ENCODE measurements around the gene SPNS1.
"Not testable (repeated sequence)": the region's sequence is repeated elsewhere in the genome, so short reads cannot be mapped to it uniquely, and the experiment has no call there.

Gene SPNS1

DNA sequence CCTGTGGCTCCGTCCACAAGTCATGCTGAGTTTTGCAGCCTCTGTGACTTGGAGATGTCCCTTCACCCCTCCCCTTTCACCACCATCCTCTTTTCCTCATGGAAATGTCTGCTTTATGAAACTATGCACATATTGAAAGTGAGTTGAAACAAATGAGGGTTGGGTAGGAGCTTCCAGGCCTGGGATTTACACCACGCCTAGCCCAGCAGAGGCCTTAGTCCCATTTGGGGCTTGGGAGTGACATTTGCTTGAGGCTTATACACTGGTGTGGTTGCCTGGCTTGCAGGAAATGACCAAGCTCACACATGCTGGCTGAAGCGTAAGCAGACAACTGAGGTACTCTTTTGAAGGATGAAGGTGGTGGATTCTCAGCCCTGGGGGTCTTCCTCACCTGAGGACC lies 10.5 kb upstream of the SPNS1 start:
- H3K4me1 ChIP-seq (ENCODE audit: control insufficient read depth, insufficient read depth, low read length): no peaks in the 10 kb centered on the region
- no peaks in the 10 kb centered on the region for H3K27me3 ChIP-seq (ENCODE audit: control insufficient read depth, insufficient read depth, low read length)
- H3K36me3 ChIP-seq (ENCODE audit: control insufficient read depth, insufficient read depth, low read length): peaks cover 32% of the 10 kb centered on the region
- H3K9ac ChIP-seq (ENCODE audit: low read depth, low read length): no peak overlapping the region
- no peak overlapping the region for H3K4me3 ChIP-seq (ENCODE audit: low read depth, low read length)
- no peaks in the 10 kb centered on the region for H3K9me3 ChIP-seq (ENCODE audit: control insufficient read depth, insufficient read depth, low read length)

GRCh38 chr16:28964496-28964895 lies 10.1 kb upstream of the SPNS1 start:
- Histone ChIP-seq H3K36me3 (ENCODE audit: control insufficient read depth, insufficient read depth, low read length) (peaks cover 30% of the 10 kb centered on the region), H3K4me3 (ENCODE audit: low read depth, low read length) (no peak overlapping the region), H3K9me3 (ENCODE audit: control insufficient read depth, insufficient read depth, low read length) (no peaks in the 10 kb centered on the region), H3K9ac (ENCODE audit: low read depth, low read length) (no peak overlapping the region), H3K27me3 (ENCODE audit: control insufficient read depth, insufficient read depth, low read length) (no peaks in the 10 kb centered on the region), H3K4me1 (ENCODE audit: control insufficient read depth, insufficient read depth, low read length) (no peaks in the 10 kb centered on the region)

GRCh38 chr16:28967156-28967555 lies 7.4 kb upstream of the SPNS1 start:
- no peaks in the 10 kb centered on the region for H3K4me1 ChIP-seq (ENCODE audit: control insufficient read depth, insufficient read depth, low read length)
- H3K36me3 ChIP-seq (ENCODE audit: control insufficient read depth, insufficient read depth, low read length): peaks cover 25% of the 10 kb centered on the region
- H3K9ac ChIP-seq (ENCODE audit: low read depth, low read length): no peak overlapping the region
- no peak overlapping the region for H3K4me3 ChIP-seq (ENCODE audit: low read depth, low read length)
- H3K9me3 ChIP-seq (ENCODE audit: control insufficient read depth, insufficient read depth, low read length): no peaks in the 10 kb centered on the region
- no peaks in the 10 kb centered on the region for H3K27me3 ChIP-seq (ENCODE audit: control insufficient read depth, insufficient read depth, low read length)

- not testable (repeated sequence) for H3K4me3 ChIP-seq (ENCODE audit: low read depth, low read length); H3K27me3 ChIP-seq (ENCODE audit: control insufficient read depth, insufficient read depth, low read length); H3K36me3 ChIP-seq (ENCODE audit: control insufficient read depth, insufficient read depth, low read length); H3K9ac ChIP-seq (ENCODE audit: low read depth, low read length); H3K4me1 ChIP-seq (ENCODE audit: control insufficient read depth, insufficient read depth, low read length); H3K9me3 ChIP-seq (ENCODE audit: control insufficient read depth, insufficient read depth, low read length)
These were observed 4.9 kb upstream of the SPNS1 start for GRCh38 chr16:28969696-28970095.

DNA sequence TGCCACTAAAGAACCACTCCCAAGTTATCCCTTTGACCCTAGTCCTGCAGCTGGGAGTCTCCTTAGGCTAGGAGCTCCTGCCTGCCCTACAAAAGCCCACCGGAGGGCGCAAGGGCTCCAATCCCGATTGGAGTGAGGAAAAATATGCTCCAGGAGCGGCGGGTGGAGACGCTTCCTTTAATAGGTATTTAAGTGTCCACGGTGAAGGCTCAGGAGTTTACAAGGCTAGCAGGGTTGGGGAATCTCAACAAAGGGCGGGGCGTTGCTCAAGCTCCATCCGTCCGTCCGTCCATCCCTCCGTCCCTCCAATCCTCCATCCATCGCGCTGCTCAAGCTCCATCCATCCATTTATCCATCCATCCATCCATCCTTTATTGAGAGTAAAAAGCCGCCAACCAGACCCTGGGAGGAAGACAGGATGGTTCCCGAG lies 556 bp upstream of the SPNS1 start:
- Histone ChIP-seq H3K27me3 (ENCODE audit: control insufficient read depth, insufficient read depth, low read length) (no peaks in the 10 kb centered on the region), H3K4me1 (ENCODE audit: control insufficient read depth, insufficient read depth, low read length) (peaks cover 4% of the 10 kb centered on the region), H3K9me3 (ENCODE audit: control insufficient read depth, insufficient read depth, low read length) (no peaks in the 10 kb centered on the region), H3K4me3 (ENCODE audit: low read depth, low read length) (peak overlapping the region; percentile 95), H3K36me3 (ENCODE audit: control insufficient read depth, insufficient read depth, low read length) (no peaks in the 10 kb centered on the region), H3K9ac (ENCODE audit: low read depth, low read length) (peak overlapping the region; percentile 54)

DNA sequence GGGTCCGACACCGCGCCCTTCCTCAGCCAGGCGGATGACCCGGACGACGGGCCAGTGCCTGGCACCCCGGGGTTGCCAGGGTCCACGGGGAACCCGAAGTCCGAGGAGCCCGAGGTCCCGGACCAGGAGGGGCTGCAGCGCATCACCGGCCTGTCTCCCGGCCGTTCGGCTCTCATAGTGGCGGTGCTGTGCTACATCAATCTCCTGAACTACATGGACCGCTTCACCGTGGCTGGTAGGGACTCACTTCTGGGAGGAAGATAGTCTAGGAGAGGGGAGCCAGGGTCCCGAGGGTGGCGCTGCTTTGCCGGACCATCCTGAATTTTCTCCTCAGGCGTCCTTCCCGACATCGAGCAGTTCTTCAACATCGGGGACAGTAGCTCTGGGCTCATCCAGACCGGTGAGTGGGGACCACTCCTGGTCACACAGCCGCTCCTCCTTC lies 601 bp downstream of the SPNS1 start:
- peaks cover 4% of the 10 kb centered on the region for H3K4me1 ChIP-seq (ENCODE audit: control insufficient read depth, insufficient read depth, low read length)
- peak overlapping the region; percentile 76 for H3K9ac ChIP-seq (ENCODE audit: low read depth, low read length)
- no peaks in the 10 kb centered on the region for H3K27me3 ChIP-seq (ENCODE audit: control insufficient read depth, insufficient read depth, low read length)
- no peaks in the 10 kb centered on the region for H3K36me3 ChIP-seq (ENCODE audit: control insufficient read depth, insufficient read depth, low read length)
- peak overlapping the region; percentile 95 for H3K4me3 ChIP-seq (ENCODE audit: low read depth, low read length)
- H3K9me3 ChIP-seq (ENCODE audit: control insufficient read depth, insufficient read depth, low read length): no peaks in the 10 kb centered on the region

DNA sequence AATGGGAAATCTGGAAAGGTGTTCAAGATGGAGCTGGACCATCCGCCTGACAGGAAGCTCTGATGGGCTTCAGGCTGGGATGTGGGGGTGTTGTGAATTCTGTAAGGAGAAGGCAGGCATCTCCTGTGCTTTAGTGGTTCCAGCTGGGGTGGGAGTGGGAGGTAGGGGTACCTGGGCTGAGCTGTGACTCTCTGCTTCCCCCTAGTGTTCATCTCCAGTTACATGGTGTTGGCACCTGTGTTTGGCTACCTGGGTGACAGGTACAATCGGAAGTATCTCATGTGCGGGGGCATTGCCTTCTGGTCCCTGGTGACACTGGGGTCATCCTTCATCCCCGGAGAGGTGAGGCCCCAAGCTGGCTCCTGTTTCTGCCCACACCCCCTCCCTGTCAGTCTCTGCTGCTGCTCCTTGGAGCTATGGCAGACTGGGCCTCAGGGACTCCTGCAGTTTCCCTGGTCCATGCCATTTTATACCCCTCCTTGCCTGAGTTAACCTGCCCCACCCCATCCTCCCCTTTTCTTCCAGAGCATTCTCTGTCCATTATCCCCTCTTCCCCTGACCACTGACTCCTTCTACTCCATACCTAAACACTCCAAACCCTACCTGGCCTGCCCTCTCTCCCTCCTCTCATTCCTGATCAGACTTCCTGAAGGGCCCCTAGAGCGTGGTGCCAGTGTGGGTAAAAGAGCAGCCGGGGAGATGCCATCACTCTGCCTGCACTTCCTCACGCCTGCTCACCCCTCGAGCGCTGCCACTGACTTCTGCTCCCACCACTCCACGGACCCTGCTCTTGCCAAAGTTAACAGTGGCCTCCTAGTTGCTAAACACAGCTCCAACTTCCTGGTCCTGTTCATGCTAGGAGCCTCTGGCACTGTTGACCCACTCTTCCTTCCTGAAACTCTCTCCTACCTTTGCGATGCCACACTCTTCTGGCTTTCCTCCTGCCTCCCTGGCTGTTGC lies 3.4 kb downstream of the SPNS1 start:
- peaks cover 14% of the 10 kb centered on the region for H3K36me3 ChIP-seq (ENCODE audit: control insufficient read depth, insufficient read depth, low read length)
- peaks cover 4% of the 10 kb centered on the region for H3K4me1 ChIP-seq (ENCODE audit: control insufficient read depth, insufficient read depth, low read length)

DNA sequence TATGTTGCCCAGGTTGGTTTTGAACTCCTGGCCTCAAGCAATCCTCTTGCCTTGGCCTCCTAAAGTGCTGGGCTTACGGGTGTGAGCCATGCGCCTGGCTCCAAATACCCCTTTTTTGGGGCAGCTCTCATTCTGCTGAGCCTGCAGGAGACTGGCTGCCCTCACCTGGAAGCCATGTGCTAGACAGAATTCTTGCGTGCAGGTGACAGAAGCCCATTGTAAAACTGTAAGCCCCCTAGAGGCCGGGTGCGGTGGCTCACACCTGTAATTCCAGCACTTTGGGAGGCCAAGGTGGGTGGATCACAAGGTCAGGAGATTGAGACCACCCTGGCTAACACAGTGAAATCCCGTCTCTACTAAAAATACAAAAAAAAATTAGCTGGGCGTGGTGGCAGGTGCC lies 5.8 kb downstream of the SPNS1 start:
- H3K27me3 ChIP-seq (ENCODE audit: control insufficient read depth, insufficient read depth, low read length); H3K4me3 ChIP-seq (ENCODE audit: low read depth, low read length); H3K9ac ChIP-seq (ENCODE audit: low read depth, low read length); H3K9me3 ChIP-seq (ENCODE audit: control insufficient read depth, insufficient read depth, low read length); H3K4me1 ChIP-seq (ENCODE audit: control insufficient read depth, insufficient read depth, low read length): not testable (repeated sequence)
- peaks cover 25% of the 10 kb centered on the region for H3K36me3 ChIP-seq (ENCODE audit: control insufficient read depth, insufficient read depth, low read length)

More for the DNA sequence above, 3.4 kb downstream of the SPNS1 start:
- H3K9ac ChIP-seq (ENCODE audit: low read depth, low read length): no peak overlapping the region
- no peaks in the 10 kb centered on the region for H3K9me3 ChIP-seq (ENCODE audit: control insufficient read depth, insufficient read depth, low read length)
- H3K27me3 ChIP-seq (ENCODE audit: control insufficient read depth, insufficient read depth, low read length): no peaks in the 10 kb centered on the region
- H3K4me3 ChIP-seq (ENCODE audit: low read depth, low read length): no peak overlapping the region

- H3K9ac ChIP-seq (ENCODE audit: low read depth, low read length): no peak overlapping the region
- peaks cover 25% of the 10 kb centered on the region for H3K36me3 ChIP-seq (ENCODE audit: control insufficient read depth, insufficient read depth, low read length)
- no peaks in the 10 kb centered on the region for H3K4me1 ChIP-seq (ENCODE audit: control insufficient read depth, insufficient read depth, low read length)
These were observed 6.4 kb downstream of the SPNS1 start for GRCh38 chr16:28980929-28981328.

DNA sequence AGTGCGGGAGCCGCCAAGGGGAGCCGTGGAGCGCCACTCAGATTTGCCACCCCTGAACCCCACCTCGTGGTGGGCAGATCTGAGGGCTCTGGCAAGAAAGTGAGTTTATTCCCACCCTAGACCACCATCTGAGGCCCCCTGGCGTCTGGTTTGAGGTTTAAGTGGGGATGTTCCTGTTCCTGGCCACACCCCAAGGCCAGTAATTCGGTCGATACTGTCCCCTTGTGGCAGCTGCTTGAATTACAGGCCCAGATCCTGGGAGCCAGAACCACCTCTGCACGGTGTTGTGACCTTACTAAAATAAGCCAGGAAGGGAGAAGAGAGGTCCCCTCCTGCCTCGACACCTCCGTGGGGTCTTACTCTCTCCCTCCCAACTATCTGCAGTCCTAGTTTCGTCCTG lies 6.9 kb downstream of the SPNS1 start:
- H3K9me3 ChIP-seq (ENCODE audit: control insufficient read depth, insufficient read depth, low read length): no peaks in the 10 kb centered on the region
- no peak overlapping the region for H3K9ac ChIP-seq (ENCODE audit: low read depth, low read length)
- no peak overlapping the region for H3K4me3 ChIP-seq (ENCODE audit: low read depth, low read length)
- no peaks in the 10 kb centered on the region for H3K4me1 ChIP-seq (ENCODE audit: control insufficient read depth, insufficient read depth, low read length)
- H3K36me3 ChIP-seq (ENCODE audit: control insufficient read depth, insufficient read depth, low read length): peaks cover 27% of the 10 kb centered on the region
- H3K27me3 ChIP-seq (ENCODE audit: control insufficient read depth, insufficient read depth, low read length): no peaks in the 10 kb centered on the region

More at GRCh38 chr16:28980929-28981328, 6.4 kb downstream of the SPNS1 start:
- Histone ChIP-seq H3K27me3 (ENCODE audit: control insufficient read depth, insufficient read depth, low read length) (no peaks in the 10 kb centered on the region), H3K9me3 (ENCODE audit: control insufficient read depth, insufficient read depth, low read length) (no peaks in the 10 kb centered on the region), H3K4me3 (ENCODE audit: low read depth, low read length) (no peak overlapping the region)

GRCh38 chr16:28982418-28982817 lies 7.8 kb downstream of the SPNS1 start:
- Histone ChIP-seq H3K9me3 (ENCODE audit: control insufficient read depth, insufficient read depth, low read length) (no peaks in the 10 kb centered on the region), H3K36me3 (ENCODE audit: control insufficient read depth, insufficient read depth, low read length) (peaks cover 32% of the 10 kb centered on the region), H3K4me3 (ENCODE audit: low read depth, low read length) (no peak overlapping the region), H3K4me1 (ENCODE audit: control insufficient read depth, insufficient read depth, low read length) (no peaks in the 10 kb centered on the region), H3K9ac (ENCODE audit: low read depth, low read length) (no peak overlapping the region), H3K27me3 (ENCODE audit: control insufficient read depth, insufficient read depth, low read length) (no peaks in the 10 kb centered on the region)

- no peak overlapping the region for H3K9ac ChIP-seq (ENCODE audit: low read depth, low read length)
- H3K9me3 ChIP-seq (ENCODE audit: control insufficient read depth, insufficient read depth, low read length): no peaks in the 10 kb centered on the region
- no peaks in the 10 kb centered on the region for H3K27me3 ChIP-seq (ENCODE audit: control insufficient read depth, insufficient read depth, low read length)
- no peaks in the 10 kb centered on the region for H3K4me1 ChIP-seq (ENCODE audit: control insufficient read depth, insufficient read depth, low read length)
- H3K4me3 ChIP-seq (ENCODE audit: low read depth, low read length): no peak overlapping the region
- H3K36me3 ChIP-seq (ENCODE audit: control insufficient read depth, insufficient read depth, low read length): peaks cover 34% of the 10 kb centered on the region
These were observed 8.4 kb downstream of the SPNS1 start for GRCh38 chr16:28982949-28983348.
